ENCODE data around the gene CRIP2. TPM values are rescaled to one million over a fixed set of nuclear protein-coding genes. Genes with fewer than 3 reads are reported as not detected.

The CRIP2 gene
- total and polyA plus RNA-seq, 2 of the 8 experiments (the other 6 are each of a cell fraction or from before 2014, with no cell fraction given) = 4.2 to 13.5 TPM

DNA sequence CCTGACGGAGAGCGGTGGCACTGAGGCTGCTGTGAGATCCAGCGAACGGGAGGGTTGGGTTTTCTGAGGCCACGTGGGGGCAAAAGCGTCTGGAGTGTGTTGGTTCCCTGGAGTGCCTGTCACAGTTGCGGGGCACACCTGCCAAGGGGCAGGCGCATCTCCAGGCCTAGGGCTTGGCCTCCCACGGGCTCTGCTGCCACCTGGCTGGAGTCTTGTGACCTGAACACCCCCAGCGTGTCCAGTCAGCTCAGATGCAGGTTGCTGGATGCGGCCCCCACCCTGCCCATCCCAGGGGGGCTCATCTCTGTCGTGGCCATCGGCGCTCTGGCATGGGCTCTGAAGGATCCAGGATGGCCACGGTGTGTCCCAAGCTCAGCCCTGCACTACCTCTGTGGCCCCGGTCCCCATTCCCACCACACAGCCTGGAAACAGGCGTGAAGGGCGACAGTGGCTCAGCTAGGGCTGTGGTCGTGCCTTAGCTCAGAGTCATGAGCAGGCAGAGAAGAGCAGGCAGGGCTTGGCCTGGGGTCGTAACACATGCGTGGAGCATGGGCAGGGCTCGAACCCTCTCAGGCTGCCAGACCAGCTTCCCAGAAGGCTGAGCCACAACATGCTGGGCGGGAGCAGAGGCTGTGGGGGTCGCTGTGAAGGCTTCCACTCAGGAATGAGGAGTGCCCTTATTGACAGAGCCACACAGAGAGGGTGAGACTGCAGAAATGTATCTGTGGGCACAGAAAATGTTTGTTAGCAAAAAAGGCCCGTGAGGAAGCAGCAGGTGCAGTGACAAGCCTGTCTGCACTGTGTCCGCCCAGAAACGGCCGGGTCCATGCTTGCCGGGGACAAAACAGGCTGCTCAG is 23.5 kb upstream of the CRIP2 start (continued):
- TF ChIP-seq GTF2F1 (IDR thresholded peaks at IDR 0.05; ENCODE audit: borderline replicate concordance, low read depth, low read length) (no peak), TAF7 (optimal IDR thresholded peaks at IDR 0.05; ENCODE audit: borderline replicate concordance, low read depth, low read length) (no peak), SP2 (IDR thresholded peaks at IDR 0.05; ENCODE audit: low read length) (no peak)
- TF ChIP-seq, protein P1, sequence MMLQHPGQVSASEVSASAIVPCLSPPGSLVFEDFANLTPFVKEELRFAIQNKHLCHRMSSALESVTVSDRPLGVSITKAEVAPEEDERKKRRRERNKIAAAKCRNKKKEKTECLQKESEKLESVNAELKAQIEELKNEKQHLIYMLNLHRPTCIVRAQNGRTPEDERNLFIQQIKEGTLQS (IDR thresholded peaks at IDR 0.05; ENCODE audit: insufficient read depth, low read depth, low read length) = no peak
